ENCODE data around the gene SLC9A6. TPM values are rescaled to one million over a fixed set of nuclear protein-coding genes. Genes with fewer than 3 reads are reported as not detected.

Gene SLC9A6
- total and polyA plus RNA-seq, 9 of the 15 experiments (the other 6 are each of a cell fraction or from before 2014, with no cell fraction given): 3.7 to 13.9 (median 9.9) TPM

DNA sequence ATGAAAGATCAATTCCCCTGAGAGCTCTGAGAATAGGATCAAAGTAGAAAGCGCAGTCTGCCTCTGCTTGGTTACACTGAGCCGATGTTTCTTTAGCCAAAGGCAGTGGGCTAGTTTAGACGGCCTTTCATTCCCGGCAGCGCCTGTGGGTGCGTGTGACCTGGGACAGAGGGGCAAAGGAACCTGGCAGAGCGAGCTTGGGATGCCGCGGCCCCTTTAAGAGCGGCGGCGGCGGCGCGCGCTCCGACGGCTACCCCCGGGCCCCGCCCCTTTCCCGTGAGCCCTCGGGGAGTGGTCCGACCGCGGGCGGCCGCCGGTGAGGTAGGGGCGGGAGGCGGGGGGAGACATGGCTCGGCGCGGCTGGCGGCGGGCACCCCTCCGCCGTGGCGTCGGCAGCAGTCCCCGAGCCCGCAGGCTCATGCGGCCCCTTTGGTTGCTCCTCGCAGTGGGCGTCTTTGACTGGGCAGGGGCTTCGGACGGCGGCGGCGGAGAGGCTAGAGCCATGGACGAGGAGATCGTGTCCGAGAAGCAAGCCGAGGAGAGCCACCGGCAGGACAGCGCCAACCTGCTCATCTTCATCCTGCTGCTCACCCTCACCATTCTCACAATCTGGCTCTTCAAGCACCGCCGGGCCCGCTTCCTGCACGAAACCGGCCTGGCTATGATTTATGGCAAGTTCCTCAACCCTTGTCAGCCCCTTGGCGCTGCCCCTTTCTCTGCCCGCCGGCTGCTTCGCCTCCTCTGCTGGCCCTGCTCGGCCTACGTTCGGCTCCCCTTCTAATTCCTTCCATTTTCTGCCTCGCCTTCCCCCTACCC, at the start of gene SLC9A6 (continued):
- TF ChIP-seq NFYB (IDR thresholded peaks at IDR 0.05; ENCODE audit: extremely low read depth, insufficient read length) (no peak), SLC30A9 (CRISPR knock-in tag; IDR thresholded peaks at IDR 0.05) (no peak), HNRNPK (IDR thresholded peaks at IDR 0.05; ENCODE audit: low read depth, low read length, poor library complexity, severe bottlenecking) (no peak), PBX2 (CRISPR knock-in tag; IDR thresholded peaks at IDR 0.05; ENCODE audit: low read depth) (no peak), PBX2 (tag; conservative IDR thresholded peaks at IDR 0.05; ENCODE audit: low read depth) (peak; percentile 78), DIDO1 (tag; IDR thresholded peaks at IDR 0.05; ENCODE audit: low read depth) (no peak), NBN (IDR thresholded peaks at IDR 0.05; ENCODE audit: low read depth) (no peak), NFE2 (IDR thresholded peaks at IDR 0.05; ENCODE audit: low read depth) (no peak), MTA3 (IDR thresholded peaks at IDR 0.05; ENCODE audit: borderline replicate concordance) (no peak), REST (IDR thresholded peaks at IDR 0.05; ENCODE audit: borderline replicate concordance) (no peak), REST (CRISPR knock-in tag; IDR thresholded peaks at IDR 0.05; ENCODE audit: low read depth) (no peak), ZNF175 (CRISPR knock-in tag; IDR thresholded peaks at IDR 0.05; ENCODE audit: low read depth) (no peak), MED1 (CRISPR knock-in tag; IDR thresholded peaks at IDR 0.05; ENCODE audit: borderline replicate concordance) (no peak)

Data from K562 (cell line).